Stimulated activated CD4-positive, alpha-beta T cell treated with anti-CD3 and anti-CD28 coated beads, Interleukin-4, amount 100 ng/mL, for 4 hours (primary cell): ENCODE data around the gene ELN.
A peak's percentile ranks its signal among the peaks of the same experiment; 100 is the strongest.

ENCODE experiments used
- DNase-seq, 2 experiments: peaks; one replicate each; pipeline ENCODE4 v3.0.0-alpha.2; 2020

ELN gene

DNA sequence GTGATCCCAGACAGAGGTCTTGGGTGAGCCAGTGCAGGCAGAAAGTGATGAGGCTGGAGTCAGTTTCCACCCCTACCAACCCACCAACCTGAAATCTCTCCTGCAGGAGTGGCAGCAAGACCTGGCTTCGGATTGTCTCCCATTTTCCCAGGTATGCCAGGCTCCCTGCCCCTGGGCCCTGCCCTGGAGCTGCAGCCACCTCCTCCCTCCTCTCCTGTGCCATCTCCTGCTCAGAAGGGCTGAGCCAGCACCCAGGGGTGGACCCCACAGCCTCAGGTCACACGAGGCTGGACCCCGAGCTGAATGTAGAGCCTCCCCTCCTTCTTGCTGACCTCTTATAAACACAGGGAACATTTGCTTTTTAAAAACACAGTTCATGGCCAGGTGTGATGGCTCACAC lies 38.7 kb downstream of the ELN start:
- DNase-seq = no peak

GRCh38 chr7:74068378-74069085 lies 40.6 kb downstream of the ELN start:
- DNase-seq = no peak

DNA sequence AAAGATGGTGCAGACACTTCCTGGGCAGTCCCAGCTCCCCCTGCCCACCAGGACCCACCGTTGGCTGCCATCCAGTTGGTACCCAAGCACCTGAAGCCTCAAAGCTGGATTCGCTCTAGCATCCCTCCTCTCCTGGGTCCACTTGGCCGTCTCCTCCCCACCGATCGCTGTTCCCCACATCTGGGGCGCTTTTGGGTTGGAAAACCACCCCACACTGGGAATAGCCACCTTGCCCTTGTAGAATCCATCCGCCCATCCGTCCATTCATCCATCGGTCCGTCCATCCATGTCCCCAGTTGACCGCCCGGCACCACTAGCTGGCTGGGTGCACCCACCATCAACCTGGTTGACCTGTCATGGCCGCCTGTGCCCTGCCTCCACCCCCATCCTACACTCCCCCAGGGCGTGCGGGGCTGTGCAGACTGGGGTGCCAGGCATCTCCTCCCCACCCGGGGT lies 41.1 kb downstream of the ELN start:
- DNase-seq = no peak

DNA sequence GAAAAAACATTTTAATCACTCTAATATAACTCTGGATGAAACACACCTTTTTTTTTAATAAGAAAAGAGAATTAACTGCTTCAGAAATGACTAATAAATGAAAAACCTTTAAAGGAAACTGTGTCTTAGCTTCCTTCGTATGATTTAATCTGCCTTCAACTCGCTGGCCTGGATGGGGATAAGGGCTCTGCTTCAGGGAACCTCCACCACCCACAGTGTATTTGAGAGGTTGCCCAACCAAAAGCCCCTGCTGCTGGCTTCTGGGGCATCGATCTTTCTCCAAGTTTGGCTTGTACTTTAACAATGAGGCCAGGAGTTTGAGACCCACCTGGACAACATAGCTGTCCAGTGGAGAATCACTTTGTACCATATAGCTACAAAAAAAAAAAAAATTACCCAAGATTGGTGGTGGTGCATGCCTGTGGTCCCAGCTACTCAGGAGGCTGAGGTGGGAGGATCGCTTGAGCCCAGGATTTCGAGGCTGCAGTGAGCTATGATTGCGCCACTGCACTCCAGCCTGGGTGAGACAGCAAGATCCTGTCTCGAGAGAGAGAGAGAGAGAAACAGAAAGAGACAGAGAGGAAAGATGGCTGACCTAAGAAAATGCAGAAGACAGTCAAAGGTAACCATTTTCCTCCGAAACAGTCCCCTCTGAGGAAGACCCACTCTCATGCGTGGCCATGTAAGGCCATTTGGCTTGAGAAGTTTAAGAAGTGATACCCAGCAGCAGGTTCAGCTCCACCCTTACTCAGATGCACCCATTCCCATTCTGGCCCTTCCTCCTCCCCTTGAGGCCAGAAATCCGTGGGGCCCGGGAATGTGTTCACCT lies 42.0 kb downstream of the ELN start:
- no peak for DNase-seq

DNA sequence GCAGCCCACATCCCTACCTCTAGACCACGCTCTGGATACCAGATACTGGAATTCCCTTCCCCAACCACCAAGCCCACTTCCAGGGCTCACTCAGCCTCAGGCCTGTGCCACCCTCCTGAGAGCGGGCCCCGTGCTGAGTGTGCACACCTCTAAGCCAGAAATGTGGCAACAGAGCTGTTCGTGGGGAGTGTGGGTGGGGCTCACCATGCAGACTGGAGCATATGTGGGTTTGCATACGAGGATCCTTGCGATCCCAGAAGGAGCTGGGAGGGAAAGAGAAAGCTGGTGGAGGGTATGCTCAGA lies 42.6 kb downstream of the ELN start:
- no peak for DNase-seq

DNA sequence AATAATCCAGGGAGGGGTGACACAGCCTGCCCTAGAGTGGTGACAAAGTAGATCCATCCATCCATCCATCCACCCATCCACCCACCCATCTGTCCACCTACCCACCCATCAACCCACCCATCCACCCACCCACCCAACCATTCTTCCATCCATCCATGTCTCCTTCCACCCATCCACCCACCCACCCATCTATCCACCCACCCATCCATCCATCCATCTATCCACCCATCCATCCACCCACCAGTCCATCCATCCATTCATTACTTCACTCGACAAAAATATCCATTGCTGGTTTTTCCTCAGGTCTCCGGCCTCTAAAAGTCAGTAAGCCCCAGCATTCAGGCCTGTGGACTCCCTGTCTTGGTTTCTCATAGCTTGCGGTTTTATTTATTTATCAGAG lies 43.1 kb downstream of the ELN start:
- no peak for DNase-seq

GRCh38 chr7:74074770-74075169 lies 46.8 kb downstream of the ELN start:
- DNase-seq = no peak

- DNase-seq = no peak
Measured at GRCh38 chr7:74078461-74078860, 50.5 kb downstream of the ELN start.

- DNase-seq = no peak
Measured at GRCh38 chr7:74082770-74083116, 54.8 kb downstream of the ELN start.

- DNase-seq = peak; percentile 73 to 85
Measured at GRCh38 chr7:74083117-74083876, 55.3 kb downstream of the ELN start, which contains the start of gene LIMK1. LIMK1 (plus strand) TSS chr7:74083804; CDS start chr7:74083991, 187 bp downstream.

GRCh38 chr7:74083928-74084721 lies 56.2 kb downstream of the ELN start:
- DNase-seq = peak; percentile 16 to 27

DNA sequence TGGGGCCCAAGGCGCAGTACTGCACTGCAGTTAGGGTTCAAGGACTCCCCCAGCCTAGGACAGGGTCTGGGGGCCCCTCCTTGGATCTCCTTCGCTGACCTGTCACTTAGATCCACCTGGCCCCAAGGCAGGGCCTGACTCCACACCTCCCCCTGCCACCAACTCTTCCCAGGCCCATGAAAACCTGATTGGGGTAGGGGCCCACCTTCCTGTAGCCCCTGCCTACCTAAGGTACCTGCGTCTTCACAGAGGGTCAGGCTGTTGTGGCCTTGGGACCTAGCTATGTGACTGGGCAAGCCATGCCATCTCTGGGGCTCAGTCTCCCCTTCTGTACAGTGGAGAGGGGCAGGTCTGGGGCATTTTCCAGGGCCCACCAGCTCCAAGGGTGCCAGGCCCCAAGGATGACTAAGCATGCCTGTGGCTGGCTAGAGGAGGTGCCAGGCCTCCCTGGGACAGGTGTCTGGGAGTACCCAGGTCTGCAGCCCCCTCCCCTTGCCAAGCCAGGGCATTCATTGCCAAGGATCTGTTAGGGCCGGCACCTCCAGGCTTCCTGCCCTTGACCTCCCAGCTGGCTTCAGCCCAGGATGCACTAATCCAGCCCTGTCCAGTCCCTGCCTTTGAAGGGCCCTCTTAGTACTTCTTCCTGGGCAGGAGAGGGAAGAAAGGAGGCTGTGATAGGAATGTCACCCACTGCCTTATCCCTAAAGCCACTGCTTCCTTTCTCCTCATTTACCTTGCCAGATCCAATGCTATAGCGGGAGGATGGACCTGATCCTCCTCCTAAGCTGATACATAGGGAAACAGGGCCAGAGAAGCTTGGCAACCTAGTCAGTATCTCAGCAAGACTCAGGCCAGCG lies 57.0 kb downstream of the ELN start:
- DNase-seq = no peak

DNA sequence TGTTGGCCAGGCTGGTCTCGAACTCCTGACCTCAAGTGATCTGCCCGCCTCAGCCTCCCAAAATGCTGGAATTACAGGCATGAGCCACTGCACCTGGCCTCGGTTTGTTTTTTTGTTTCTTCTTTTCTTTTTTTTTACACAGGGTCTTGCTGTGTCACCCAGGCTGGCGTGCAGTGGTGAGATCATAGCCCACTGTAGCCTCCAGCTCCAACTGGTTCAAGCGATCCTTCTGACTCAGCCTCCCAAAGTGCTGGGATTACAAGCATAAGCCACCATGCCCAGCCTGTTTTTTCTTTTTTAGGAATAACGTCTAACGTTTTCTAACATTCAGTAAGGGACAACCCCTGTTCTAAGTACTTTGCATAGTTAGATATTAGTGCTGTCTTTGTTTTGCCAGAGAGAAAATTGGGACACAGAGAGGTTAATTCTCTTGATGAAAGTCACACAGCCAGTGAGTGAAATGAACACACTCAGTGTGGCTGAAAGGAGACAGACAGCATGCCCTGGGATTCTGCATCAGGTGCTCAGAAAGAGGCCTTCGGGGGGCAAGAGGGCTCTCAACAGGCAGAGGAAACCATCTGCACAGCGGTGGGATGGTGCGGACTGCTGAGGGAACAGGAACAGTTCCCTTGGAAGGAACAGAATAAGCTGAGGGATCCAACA lies 59.9 kb downstream of the ELN start:
- no peak for DNase-seq

DNA sequence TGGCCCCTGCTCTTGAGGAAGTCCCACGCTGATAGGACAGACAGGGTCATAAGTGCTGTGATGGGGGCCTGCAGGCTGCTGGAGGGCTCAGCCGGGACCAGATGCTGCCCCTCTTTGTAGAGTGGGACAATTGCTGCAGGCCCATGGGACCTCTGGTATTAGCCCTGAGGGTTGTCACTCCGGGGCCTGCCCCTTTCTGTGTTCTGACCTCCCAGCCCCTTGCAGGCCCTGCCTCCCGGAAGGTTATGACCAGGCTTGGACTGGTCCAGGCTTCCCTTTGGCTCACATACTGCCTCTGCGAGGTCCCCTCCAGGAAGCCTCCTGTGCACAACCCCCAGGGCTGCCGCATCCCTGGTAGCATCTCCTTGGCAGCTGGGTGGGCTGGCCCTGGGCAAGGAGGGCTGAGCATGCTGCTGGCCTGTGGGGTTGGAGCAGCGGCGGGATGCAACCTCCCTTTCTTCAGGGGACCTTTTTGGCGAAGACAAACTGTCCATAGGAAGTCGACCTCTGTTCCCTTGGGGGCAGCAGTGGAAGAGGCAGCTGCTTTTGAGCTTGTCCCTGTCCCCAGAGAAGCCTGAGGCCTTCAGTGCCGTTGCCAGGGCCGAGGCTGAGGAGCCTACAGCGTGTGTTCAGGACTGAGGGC lies 64.5 kb downstream of the ELN start:
- no peak for DNase-seq

DNA sequence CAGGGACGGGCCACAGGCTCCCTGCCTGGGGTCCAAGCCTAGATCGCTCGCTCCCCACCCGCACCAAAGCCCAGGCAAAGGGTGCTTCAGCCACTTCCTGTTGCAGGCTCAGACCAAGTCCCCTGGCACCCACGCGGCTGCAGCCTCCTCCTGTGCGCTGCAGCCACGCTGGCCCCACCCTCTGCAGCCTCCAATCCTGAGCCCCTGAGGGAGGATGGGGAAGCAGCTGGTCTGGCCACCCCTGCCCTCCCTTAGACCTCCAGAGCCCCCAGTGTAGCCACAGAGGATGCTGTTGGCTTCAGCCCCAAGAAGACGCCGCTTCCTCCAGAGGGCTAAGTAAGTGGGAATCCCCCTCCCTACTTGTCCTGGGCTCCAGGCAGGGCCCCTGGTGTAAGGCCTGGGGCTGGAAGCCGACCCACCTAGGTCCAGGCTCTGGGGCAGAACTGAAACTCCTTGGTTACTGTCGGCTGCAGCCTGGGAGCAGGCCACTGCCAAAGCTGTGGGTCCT lies 65.0 kb downstream of the ELN start:
- DNase-seq = no peak

DNA sequence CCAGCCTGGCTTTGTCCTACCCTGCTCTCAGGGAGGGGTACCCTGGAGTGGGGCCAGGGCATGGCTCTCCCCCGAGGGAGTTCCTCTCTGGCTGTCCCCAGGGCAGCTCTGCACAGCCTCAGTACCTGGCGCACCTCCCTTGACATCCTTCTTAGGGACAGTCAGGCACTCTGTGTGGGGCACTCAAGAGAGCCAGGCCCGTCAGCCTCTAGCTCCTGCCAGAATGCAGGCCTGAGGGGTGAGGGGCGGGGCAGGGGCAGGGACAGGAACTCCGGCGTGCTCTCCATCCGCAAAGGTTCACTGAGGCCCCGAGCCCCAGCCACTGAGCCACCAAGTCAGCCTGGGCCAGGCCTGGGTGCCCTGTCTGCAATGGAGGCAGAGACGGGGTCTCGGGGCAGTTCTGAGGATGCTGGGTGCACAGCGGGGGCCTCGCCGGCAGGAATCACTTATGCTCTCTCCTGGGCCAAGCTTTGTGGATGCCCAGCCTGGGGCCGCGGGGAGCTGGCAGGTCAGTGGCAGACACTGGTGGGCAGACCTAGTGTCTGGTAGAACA lies 65.8 kb downstream of the ELN start:
- no peak for DNase-seq

GRCh38 chr7:74094224-74095101 lies 66.5 kb downstream of the ELN start:
- DNase-seq = peak; percentile 65 to 72

GRCh38 chr7:74095135-74095534 lies 67.2 kb downstream of the ELN start:
- DNase-seq = no peak

- DNase-seq = no peak
Measured at GRCh38 chr7:74097937-74098614, 70.1 kb downstream of the ELN start.
